NCI-H446 treated with DMSO at 0.1 percent for 48 hours (cell line): ENCODE measurements around the gene GSTO1.

Experiments used
- DNase-seq: peaks from one replicate; lab custom pipeline; 2025; lab: John Stamatoyannopoulos, UW

GSTO1 gene

DNA sequence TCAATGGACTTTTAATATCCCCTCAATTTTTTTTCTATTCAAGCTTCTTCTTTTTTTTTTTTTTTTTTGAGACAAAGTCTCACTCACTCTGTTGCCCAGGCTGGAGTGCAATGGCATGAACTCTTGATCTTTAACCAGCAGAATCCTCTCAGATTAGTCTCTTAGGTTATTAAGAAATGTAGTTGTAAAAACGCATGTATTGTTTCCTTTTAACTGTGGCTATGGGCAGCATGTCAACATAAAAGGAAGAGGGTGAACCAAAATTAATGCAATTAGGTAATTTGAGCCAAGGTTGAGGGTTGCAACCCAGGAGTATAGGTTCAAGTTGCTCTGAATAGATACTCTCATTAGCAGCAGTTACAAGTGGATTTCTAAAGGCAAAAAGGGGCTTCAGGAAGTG lies 4.3 kb upstream of the GSTO1 start:
- no peak for DNase-seq

- no peak for DNase-seq
These were observed 3.2 kb upstream of the GSTO1 start for GRCh38 chr10:104251443-104251842.

GRCh38 chr10:104252368-104252767 lies 2.3 kb upstream of the GSTO1 start:
- DNase-seq, result no peak

DNA sequence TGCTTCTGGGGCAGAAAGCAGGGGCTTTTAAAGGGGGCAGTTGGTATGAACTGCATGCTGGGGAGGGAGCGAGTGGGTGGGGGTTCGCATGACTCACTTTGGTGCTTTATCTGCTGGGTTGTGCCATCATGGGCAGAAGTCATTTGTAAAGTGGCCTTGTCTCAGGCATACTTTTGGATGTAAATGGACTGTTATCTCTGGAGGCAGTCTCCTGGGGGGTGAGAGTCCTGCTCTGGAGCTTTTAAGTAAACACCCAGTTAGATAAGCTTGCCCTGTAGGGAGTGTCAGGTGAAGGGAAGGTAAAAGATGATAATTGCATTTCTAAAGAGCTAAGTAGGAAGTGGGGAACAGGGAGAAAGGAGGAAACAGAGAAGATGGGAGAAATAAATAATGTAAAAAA lies 1.6 kb upstream of the GSTO1 start:
- no peak for DNase-seq

DNA sequence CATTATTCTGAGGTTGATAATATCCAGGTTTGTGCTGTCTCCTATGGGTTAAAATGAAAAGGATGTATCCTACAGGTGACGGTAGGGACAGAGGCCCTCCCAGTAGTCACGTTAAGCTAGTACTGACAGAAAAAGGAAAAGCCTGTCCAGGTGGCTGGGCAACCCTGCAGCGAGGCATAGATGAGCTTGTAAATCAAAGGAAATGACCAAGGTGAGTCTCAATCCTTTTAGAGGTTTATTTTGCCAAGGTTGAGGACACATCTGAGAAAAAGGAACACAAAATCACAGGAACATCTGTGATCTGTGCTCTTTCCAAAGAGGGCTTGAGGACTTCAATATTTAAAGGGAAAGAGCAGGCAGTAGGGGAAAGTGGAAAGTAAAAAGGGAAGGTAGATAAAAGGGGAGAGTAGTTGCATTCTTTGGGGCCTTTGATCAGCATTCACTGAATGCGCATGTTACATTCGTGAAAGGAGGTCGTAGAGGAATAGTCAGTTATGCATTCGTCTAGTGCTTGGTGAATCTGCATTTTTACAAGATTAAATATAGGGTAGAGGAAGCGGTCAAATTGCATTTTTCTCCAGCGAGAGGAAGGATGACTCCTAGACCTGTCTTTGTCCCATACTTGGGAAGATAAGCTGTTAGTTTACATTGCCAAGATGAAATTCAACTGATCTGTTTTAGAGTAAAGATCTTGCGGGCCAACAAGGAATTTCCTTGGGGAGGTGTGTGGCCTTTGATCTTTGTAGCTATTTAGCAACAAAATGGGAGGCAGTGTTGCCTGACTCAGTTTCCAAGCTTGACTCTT lies 884 bp upstream of the GSTO1 start:
- no peak for DNase-seq

- no peak for DNase-seq
These were observed 754 bp downstream of the GSTO1 start for GRCh38 chr10:104255311-104255981.

- no peak for DNase-seq
These were observed 1.8 kb downstream of the GSTO1 start for GRCh38 chr10:104256335-104256961.

- DNase-seq, result no peak
These were observed 2.5 kb downstream of the GSTO1 start for GRCh38 chr10:104257235-104257634.

DNA sequence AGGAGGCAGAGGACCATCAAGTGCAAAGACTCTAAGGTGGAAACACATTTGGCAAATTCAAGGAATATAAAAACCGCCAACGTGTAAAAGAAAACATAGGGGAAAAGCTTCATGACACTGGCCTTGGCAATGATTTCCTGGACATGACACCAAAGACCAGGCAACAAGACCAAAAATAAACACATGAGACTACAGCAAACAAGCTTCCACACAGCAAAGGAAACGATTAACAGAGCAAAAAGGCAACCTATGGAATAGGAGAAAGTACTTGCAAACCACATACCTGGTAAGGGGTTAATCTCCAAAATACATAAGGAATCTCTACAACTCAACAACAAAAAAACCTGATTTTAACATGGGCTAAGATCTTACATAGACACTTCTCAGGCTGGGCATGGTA lies 3.5 kb downstream of the GSTO1 start:
- no peak for DNase-seq

- no peak for DNase-seq
These were observed 4.8 kb downstream of the GSTO1 start for GRCh38 chr10:104259456-104259855.

- DNase-seq, result no peak
These were observed 5.5 kb downstream of the GSTO1 start for GRCh38 chr10:104259999-104260774.

DNA sequence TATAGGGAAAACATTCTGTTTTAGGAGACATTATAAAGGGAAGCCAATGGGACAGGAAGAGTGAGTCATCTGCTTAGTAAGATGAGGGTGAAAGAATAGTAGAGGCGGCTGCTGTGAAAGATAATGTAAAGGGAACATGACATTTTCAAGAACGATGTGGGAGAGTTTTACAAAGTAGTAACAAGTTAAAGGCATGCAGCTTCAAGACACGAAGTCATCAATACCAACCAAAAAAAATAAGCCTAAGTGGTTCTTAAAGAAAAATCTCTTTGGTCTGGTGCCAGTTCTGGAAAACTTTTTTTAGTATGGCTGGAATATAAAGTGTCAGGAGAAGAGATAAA lies 6.1 kb downstream of the GSTO1 start:
- no peak for DNase-seq

GRCh38 chr10:104262055-104262454 lies 7.4 kb downstream of the GSTO1 start:
- peak; percentile 23 for DNase-seq

DNA sequence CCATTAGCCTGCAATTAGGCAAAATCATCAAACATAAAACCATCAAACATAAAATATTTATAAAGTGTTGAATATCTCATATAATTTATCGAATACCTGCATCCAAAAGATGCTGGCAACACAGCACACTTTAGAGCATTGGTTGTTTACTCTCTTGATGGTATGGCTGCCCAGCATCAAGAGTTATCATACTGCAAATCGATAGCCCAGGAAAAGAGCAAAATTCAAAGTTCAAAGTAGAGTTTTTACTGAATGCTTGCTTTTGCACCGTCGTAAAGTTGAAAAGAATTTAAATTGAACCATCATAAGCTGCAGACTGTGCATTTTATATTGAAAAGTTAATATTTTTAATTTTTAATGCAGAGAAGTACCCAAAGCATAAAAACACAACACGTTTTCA lies 10.1 kb downstream of the GSTO1 start:
- DNase-seq, result no peak

DNA sequence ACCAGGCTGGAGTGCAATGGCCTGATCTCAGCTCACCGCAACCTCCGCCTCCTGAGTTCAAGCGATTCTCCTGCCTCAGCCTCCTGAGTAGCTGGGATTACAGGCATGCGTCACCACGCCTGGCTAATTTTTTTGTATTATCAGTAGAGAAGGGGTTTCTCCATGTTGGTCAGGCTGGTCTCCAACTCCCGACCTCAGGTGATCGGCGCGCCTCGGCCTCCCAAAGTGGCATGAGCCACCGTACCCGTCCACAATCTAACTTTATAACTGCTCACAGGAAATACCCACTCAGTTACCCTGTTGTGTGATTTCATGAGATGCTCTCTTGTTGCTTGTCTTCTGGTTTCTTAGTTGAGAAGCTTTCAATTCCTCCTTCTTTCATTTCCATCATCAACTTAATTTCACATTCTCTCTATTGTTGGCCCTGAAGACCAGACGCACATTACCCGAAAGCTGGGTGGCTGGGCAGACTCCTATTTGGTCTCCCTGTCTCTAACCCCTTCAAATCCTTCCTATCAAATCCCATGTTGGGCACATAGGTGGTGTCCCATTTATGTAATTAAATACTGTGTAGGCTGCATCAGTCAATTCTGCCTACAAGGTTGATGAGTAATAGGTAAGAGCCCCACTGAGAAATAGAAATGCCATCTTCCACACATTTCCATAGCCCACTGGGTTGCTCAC lies 13.2 kb downstream of the GSTO1 start:
- no peak for DNase-seq

DNA sequence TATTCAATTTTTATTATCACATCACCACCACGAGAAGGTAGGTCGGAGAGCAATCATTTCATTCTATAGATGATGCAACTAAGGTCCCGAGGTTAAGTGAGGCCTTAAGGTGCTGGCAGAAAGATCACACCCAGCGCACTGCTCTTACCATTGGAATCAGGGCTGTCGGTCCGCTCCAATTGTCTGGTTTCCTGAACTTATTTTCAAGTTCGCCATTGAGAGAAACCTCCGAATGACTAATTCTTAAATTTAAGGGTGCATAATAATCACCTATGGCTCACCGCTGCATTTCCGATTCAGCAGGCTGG lies 13.7 kb downstream of the GSTO1 start:
- no peak for DNase-seq

- DNase-seq, result peak; percentile 94
These were observed 14.3 kb downstream of the GSTO1 start, which contains the start of gene GSTO2 for GRCh38 chr10:104268713-104269645. Gene GSTO2 (plus strand): TSS chr10:104269184. CDS start chr10:104274916, 5,732 bp downstream.

- no peak for DNase-seq
These were observed 18.6 kb downstream of the GSTO1 start for GRCh38 chr10:104273286-104273685.

- DNase-seq, result no peak
These were observed 19.3 kb downstream of the GSTO1 start for GRCh38 chr10:104273899-104274575.
